ENCODE results near the gene MRPL17.

GRCh38 chr11:6663794-6664469 is 19.2 kb downstream of the MRPL17 start:
- TF ChIP-seq CTCF (IDR thresholded peaks at IDR 0.05), result no peak
- TF ChIP-seq POLR2A (IDR thresholded peaks at IDR 0.05), result no peak

Data from transverse colon (tissue), 3 donors.